NB4 (cell line): ENCODE results near the gene LIN7C.

Experiments used
- DNase-seq: peaks from one replicate; pipeline ENCODE4 v3.0.0; 2010; ENCODE audit warnings: low read depth
- H3K4me3 ChIP-seq: one replicate; pipeline ENCODE4 v1.5.1; 2011; ENCODE audit warnings: mild to moderate bottlenecking, low read depth, low read length, moderate library complexity
- CTCF ChIP-seq: IDR thresholded peaks from one replicate; pipeline ENCODE4 v1.5.1; 2012; ENCODE audit warnings: low read depth, low read length
- MAX ChIP-seq: IDR thresholded peaks from 2 replicates; pipeline ENCODE4 v1.6.1; 2011; ENCODE audit warnings: low read depth, low read length
- MYC ChIP-seq: IDR thresholded peaks from 2 replicates; pipeline ENCODE4 v1.6.1; 2011; ENCODE audit warnings: low read depth, low read length
- POLR2A ChIP-seq: IDR thresholded peaks from 2 replicates; pipeline ENCODE4 v1.6.1; 2011; ENCODE audit warnings: mild to moderate bottlenecking; ENCODE audit not compliant: insufficient read length; ENCODE audit errors: extremely low read depth

The LIN7C gene

GRCh38 chr11:27497284-27497866 is 9.2 kb downstream of the LIN7C start:
- peak; percentile 48 for DNase-seq
- TF ChIP-seq CTCF: peak; percentile 10
- no peak for TF ChIP-seq MAX
- no peak overlapping the region for H3K4me3 ChIP-seq

- DNase-seq: no peak
- no peak for TF ChIP-seq MYC
- no peak overlapping the region for H3K4me3 ChIP-seq
Measured at GRCh38 chr11:27496461-27496860, 10.1 kb downstream of the LIN7C start.

GRCh38 chr11:27495710-27496300 is 10.8 kb downstream of the LIN7C start:
- no peak overlapping the region for H3K4me3 ChIP-seq
- no peak for DNase-seq
- TF ChIP-seq POLR2A: no peak
- TF ChIP-seq CTCF: no peak
- no peak for TF ChIP-seq MYC
- no peak for TF ChIP-seq MAX

- H3K4me3 ChIP-seq: no peak overlapping the region
- DNase-seq: no peak
- TF ChIP-seq CTCF: no peak
Measured at GRCh38 chr11:27489092-27489491, 17.5 kb downstream of the LIN7C start.

- DNase-seq: no peak
- no peak for TF ChIP-seq MYC
- TF ChIP-seq CTCF: no peak
- no peak for TF ChIP-seq POLR2A
Measured at GRCh38 chr11:27487706-27488105, 18.9 kb downstream of the LIN7C start.

GRCh38 chr11:27485930-27486773 is 20.4 kb downstream of the LIN7C start:
- H3K4me3 ChIP-seq: no peak overlapping the region
- peak; percentile 66 for DNase-seq
- TF ChIP-seq POLR2A (no peak), CTCF (peak; percentile 66)

More at GRCh38 chr11:27487706-27488105, 18.9 kb downstream of the LIN7C start:
- H3K4me3 ChIP-seq: no peak overlapping the region
